PC-9 (cell line): ENCODE measurements around the gene UBA5. TPM values are rescaled to one million over a fixed set of nuclear protein-coding genes. Genes with fewer than 3 reads are reported as not detected.

Source experiments
- BruUV-seq: library from RNA; stranded (reverse); fragments of 400-500 nt; replicated peaks from 2 replicates; lab custom pipeline; 2021; lab: Mats Ljungman, UMichigan
- CTCF ChIA-PET: fragments of 300-600 bp; sonication (Branson Sonifier 250); formaldehyde crosslinking; loops from one replicate; lab custom pipeline; 2022; ENCODE audit warnings: antibody characterized with exemption; lab: Charles Lee
- POLR2A ChIA-PET: fragments of 300-600 bp; sonication (Branson Sonifier 250); formaldehyde crosslinking; loops from one replicate; lab custom pipeline; 2022; ENCODE audit warnings: antibody characterized with exemption; ENCODE audit not compliant: unreplicated experiment; lab: Charles Lee
- DNase-seq, 2 experiments: peaks; one replicate each; pipeline versions ENCODE4 v3.0.0 to v3.0.0-alpha.2; 2015 to 2022; ENCODE audit warnings: mixed read lengths in 1 of 2
- H2AFZ ChIP-seq: fragments of 200-600 bp; sonication (generic); 2 replicates; pipeline ENCODE4 v1.8.1; 2017; ENCODE audit warnings: antibody characterized with exemption
- H3F3A ChIP-seq: fragments of 200-600 bp; sonication (generic); 2 replicates; pipeline ENCODE4 v1.8.1; 2017; ENCODE audit warnings: antibody characterized with exemption, mild to moderate bottlenecking, low read depth; ENCODE audit not compliant: insufficient read depth
- H3K27ac ChIP-seq: fragments of 200-600 bp; sonication (generic); 2 replicates; pipeline ENCODE4 v1.6.1; 2016; ENCODE audit warnings: mixed run types
- H3K27me3 ChIP-seq: fragments of 200-600 bp; sonication (generic); 2 replicates; pipeline ENCODE4 v1.6.1; 2016; ENCODE audit warnings: low read depth, mixed run types; ENCODE audit not compliant: insufficient read depth
- H3K36me3 ChIP-seq: fragments of 200-600 bp; sonication (generic); 2 replicates; pipeline ENCODE4 v1.6.1; 2016; ENCODE audit warnings: low read depth, mixed run types
- H3K4me1 ChIP-seq: fragments of 200-600 bp; sonication (generic); replicated peaks from 2 replicates; pipeline ENCODE4 v1.6.1; 2016; ENCODE audit warnings: mixed run types; ENCODE audit not compliant: insufficient read depth
- H3K4me2 ChIP-seq: fragments of 200-600 bp; sonication (generic); 2 replicates; pipeline ENCODE4 v1.6.1; 2017; ENCODE audit warnings: mixed run types
- H3K4me3 ChIP-seq: fragments of 200-600 bp; sonication (generic); 2 replicates; pipeline ENCODE4 v1.6.1; 2016; ENCODE audit warnings: mixed run types
- H3K79me2 ChIP-seq: fragments of 200-600 bp; sonication (generic); 2 replicates; pipeline ENCODE4 v1.6.1; 2017; ENCODE audit warnings: low read depth, mixed run types
- H3K9me2 ChIP-seq: fragments of 200-600 bp; sonication (generic); 2 replicates; pipeline ENCODE4 v1.8.1; 2017; ENCODE audit warnings: mild to moderate bottlenecking; ENCODE audit not compliant: insufficient read depth
- H3K9me3 ChIP-seq: fragments of 200-600 bp; sonication (generic); 2 replicates; pipeline ENCODE4 v1.8.1; 2016; ENCODE audit warnings: low read depth; ENCODE audit not compliant: insufficient read depth
- H4K20me1 ChIP-seq: fragments of 200-600 bp; sonication (generic); 2 replicates; pipeline ENCODE4 v1.8.1; 2017; ENCODE audit not compliant: insufficient read depth
- CTCF ChIP-seq: fragments of 200-600 bp; sonication (generic); conservative IDR thresholded peaks from 2 replicates; pipeline ENCODE4 v1.6.1; 2017; ENCODE audit warnings: mixed run types, antibody characterized with exemption, mild to moderate bottlenecking, moderate library complexity
- EZH2 ChIP-seq: fragments of 200-600 bp; sonication (generic); IDR thresholded peaks from 2 replicates; pipeline ENCODE4 v1.8.0; 2017; ENCODE audit warnings: antibody characterized with exemption, low read depth
- intact Hi-C: fragments of 100-400 bp; cut with micrococcal nuclease; formaldehyde crosslinking; loops from one replicate; pipeline ENCODE4 v1.10.0; 2022; ENCODE audit not compliant: unreplicated experiment
- total RNA-seq: library from RNA; stranded (reverse); gene quantifications from 2 replicates; pipeline ENCODE4 v1.2.3, GENCODE V29; 2021

UBA5 gene
- total RNA-seq, 1 experiment from 2014 or later, result 41.6 TPM

GRCh38 chr3:132709761-132710160, 49.6 kb downstream of the UBA5 start:
- H3F3A ChIP-seq, result no peaks in the 10 kb centered on the region
- no peaks in the 10 kb centered on the region for H4K20me1 ChIP-seq
- H3K79me2 ChIP-seq, result no peaks in the 10 kb centered on the region
- H2AFZ ChIP-seq, result no peak overlapping the region
- no TSS peak for BruUV-seq
- DNase-seq, result no peak
- no peak overlapping the region for H3K27ac ChIP-seq
- intact Hi-C loops, result no loop called here
- ChIA-PET POLR2A (no interaction called here), CTCF (no interaction called here)
- no peaks in the 10 kb centered on the region for H3K36me3 ChIP-seq
- H3K9me3 ChIP-seq, result no peaks in the 10 kb centered on the region
- H3K4me3 ChIP-seq, result no peak overlapping the region
- no peak overlapping the region for H3K4me2 ChIP-seq
- no peak for TF ChIP-seq CTCF
- TF ChIP-seq EZH2, result no peak
- no peaks in the 10 kb centered on the region for H3K27me3 ChIP-seq
- no peaks in the 10 kb centered on the region for H3K4me1 ChIP-seq
- no peaks in the 10 kb centered on the region for H3K9me2 ChIP-seq

GRCh38 chr3:132710311-132710710, 50.2 kb downstream of the UBA5 start:
- Histone ChIP-seq H3K79me2 (no peaks in the 10 kb centered on the region), H2AFZ (no peak overlapping the region), H3K4me1 (no peaks in the 10 kb centered on the region), H3K27me3 (no peaks in the 10 kb centered on the region), H3K4me3 (no peak overlapping the region), H3K9me3 (no peaks in the 10 kb centered on the region), H3K9me2 (no peaks in the 10 kb centered on the region), H3K36me3 (no peaks in the 10 kb centered on the region), H3F3A (no peaks in the 10 kb centered on the region), H3K27ac (no peak overlapping the region), H4K20me1 (no peaks in the 10 kb centered on the region), H3K4me2 (no peak overlapping the region)
- CTCF ChIA-PET, result no interaction called here
- intact Hi-C loops, result no loop called here
- no peak for DNase-seq
- no TSS peak for BruUV-seq
- TF ChIP-seq EZH2, result no peak
- TF ChIP-seq CTCF, result no peak
- POLR2A ChIA-PET, result no interaction called here

- no peaks in the 10 kb centered on the region for H4K20me1 ChIP-seq
- no peaks in the 10 kb centered on the region for H3K9me2 ChIP-seq
- TF ChIP-seq CTCF (no peak), EZH2 (no peak)
- no peak for DNase-seq
- no peaks in the 10 kb centered on the region for H3K4me1 ChIP-seq
- H3F3A ChIP-seq, result no peaks in the 10 kb centered on the region
- CTCF ChIA-PET, result no interaction called here
- H3K4me3 ChIP-seq, result no peak overlapping the region
- BruUV-seq, result no TSS peak
- intact Hi-C loops, result no loop called here
- POLR2A ChIA-PET, result interaction anchor here (0.6 kb wide), 2 partner anchors 12 to 171 kb away, joined by 3 to 4 read pairs; no protein-coding TSS in a partner anchor
- H3K27me3 ChIP-seq, result no peaks in the 10 kb centered on the region
- no peak overlapping the region for H3K27ac ChIP-seq
- H3K36me3 ChIP-seq, result no peaks in the 10 kb centered on the region
- H3K4me2 ChIP-seq, result no peak overlapping the region
- no peaks in the 10 kb centered on the region for H3K79me2 ChIP-seq
- H3K9me3 ChIP-seq, result no peaks in the 10 kb centered on the region
- no peak overlapping the region for H2AFZ ChIP-seq
Measured at GRCh38 chr3:132713977-132714727, 54.0 kb downstream of the UBA5 start.
